ENCODE results near the gene SCAMP5.

The SCAMP5 gene

DNA sequence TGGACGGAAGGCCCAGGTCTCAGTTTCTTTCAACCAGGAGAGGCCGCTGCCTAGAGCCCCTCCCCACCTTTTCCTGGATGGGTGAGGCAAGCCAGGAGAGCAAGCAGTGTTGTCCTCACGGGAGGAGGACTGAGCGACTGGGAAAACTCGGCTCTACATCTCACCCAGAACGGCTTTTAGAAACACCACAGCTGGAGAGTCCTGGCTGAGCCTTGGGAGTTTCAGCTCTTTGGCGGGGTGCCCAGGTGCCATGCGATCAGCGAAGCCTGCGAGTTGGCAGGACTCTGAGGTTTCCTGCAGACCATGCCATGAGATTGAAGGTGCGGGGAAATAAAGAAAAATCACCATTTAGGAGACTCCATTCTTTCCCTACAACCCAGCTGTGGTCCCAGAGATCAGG, 54.0 kb downstream of the SCAMP5 start:
- Histone ChIP-seq H3K4me3 (no peak overlapping the region), H3K27me3 (ENCODE audit: low read depth) (no peaks in the 10 kb centered on the region), H3K4me1 (no peaks in the 10 kb centered on the region; the same call in 1 of the 2 replicates), H3K36me3 (replicated peaks) (peaks cover 22% of the 10 kb centered on the region), H3K9me3 (no peaks in the 10 kb centered on the region)
- DNase-seq (ENCODE audit: low spot score in 2 of 2): no peak
- in situ Hi-C loops (cut with MboI; ENCODE audit: low sequenced_read_pairs): no loop called here

- H3K4me1 ChIP-seq: no peaks in the 10 kb centered on the region; the same call in 1 of the 2 replicates
- no peak for DNase-seq (ENCODE audit: low spot score in 2 of 2)
- H3K9me3 ChIP-seq: no peaks in the 10 kb centered on the region
- H3K4me3 ChIP-seq: no peak overlapping the region
- in situ Hi-C loops (cut with MboI; ENCODE audit: low sequenced_read_pairs): no loop called here
- H3K36me3 ChIP-seq (replicated peaks): peaks cover 19% of the 10 kb centered on the region
- H3K27me3 ChIP-seq (ENCODE audit: low read depth): no peaks in the 10 kb centered on the region
Observed at GRCh38 chr15:75050283-75050682, 54.9 kb downstream of the SCAMP5 start.

- H3K4me1 ChIP-seq: no peaks in the 10 kb centered on the region; the same call in 1 of the 2 replicates
- H3K27me3 ChIP-seq (ENCODE audit: low read depth): no peaks in the 10 kb centered on the region
- no peaks in the 10 kb centered on the region for H3K9me3 ChIP-seq
- in situ Hi-C loops (cut with MboI; ENCODE audit: low sequenced_read_pairs): no loop called here
- DNase-seq (ENCODE audit: low spot score in 2 of 2): no peak
- peaks cover 19% of the 10 kb centered on the region for H3K36me3 ChIP-seq (replicated peaks)
- no peak overlapping the region for H3K4me3 ChIP-seq
Observed at GRCh38 chr15:75051191-75051608, 55.8 kb downstream of the SCAMP5 start.

- H3K36me3 ChIP-seq (replicated peaks): peaks cover 19% of the 10 kb centered on the region
- DNase-seq (ENCODE audit: low spot score in 2 of 2): no peak
- in situ Hi-C loops (cut with MboI; ENCODE audit: low sequenced_read_pairs): no loop called here
- no peak overlapping the region for H3K4me3 ChIP-seq
- no peaks in the 10 kb centered on the region for H3K27me3 ChIP-seq (ENCODE audit: low read depth)
- no peaks in the 10 kb centered on the region for H3K9me3 ChIP-seq
- H3K4me1 ChIP-seq: no peaks in the 10 kb centered on the region; the same call in 1 of the 2 replicates
Observed at GRCh38 chr15:75051711-75052110, 56.3 kb downstream of the SCAMP5 start.

GRCh38 chr15:75052972-75053747, 57.8 kb downstream of the SCAMP5 start:
- Histone ChIP-seq H3K4me1 (no peaks in the 10 kb centered on the region), H3K36me3 (replicated peaks) (peaks cover 16% of the 10 kb centered on the region), H3K4me3 (no peak overlapping the region), H3K27me3 (ENCODE audit: low read depth) (no peaks in the 10 kb centered on the region), H3K9me3 (no peaks in the 10 kb centered on the region)
- in situ Hi-C loops (cut with MboI; ENCODE audit: low sequenced_read_pairs): no loop called here
- DNase-seq (ENCODE audit: low spot score in 2 of 2): no peak

DNA sequence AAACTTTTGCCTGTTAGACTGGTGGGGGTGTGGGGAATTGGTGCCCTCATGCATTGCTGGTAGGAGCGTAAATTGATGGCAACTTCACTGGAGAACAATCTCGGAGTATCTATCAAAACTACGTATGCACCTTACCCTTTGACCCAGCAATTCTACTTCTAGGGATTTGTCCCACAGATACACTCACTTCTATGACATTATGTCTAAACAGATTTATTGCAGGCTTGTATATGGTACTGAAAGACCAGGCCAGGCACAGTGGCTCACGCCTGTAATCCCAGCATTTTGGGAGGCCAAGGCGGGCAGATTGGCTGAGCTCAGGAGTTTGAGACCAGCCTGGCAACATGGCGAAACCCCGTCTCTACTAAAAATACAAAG, 58.4 kb downstream of the SCAMP5 start:
- no peaks in the 10 kb centered on the region for H3K9me3 ChIP-seq
- in situ Hi-C loops (cut with MboI; ENCODE audit: low sequenced_read_pairs): no loop called here

DNA sequence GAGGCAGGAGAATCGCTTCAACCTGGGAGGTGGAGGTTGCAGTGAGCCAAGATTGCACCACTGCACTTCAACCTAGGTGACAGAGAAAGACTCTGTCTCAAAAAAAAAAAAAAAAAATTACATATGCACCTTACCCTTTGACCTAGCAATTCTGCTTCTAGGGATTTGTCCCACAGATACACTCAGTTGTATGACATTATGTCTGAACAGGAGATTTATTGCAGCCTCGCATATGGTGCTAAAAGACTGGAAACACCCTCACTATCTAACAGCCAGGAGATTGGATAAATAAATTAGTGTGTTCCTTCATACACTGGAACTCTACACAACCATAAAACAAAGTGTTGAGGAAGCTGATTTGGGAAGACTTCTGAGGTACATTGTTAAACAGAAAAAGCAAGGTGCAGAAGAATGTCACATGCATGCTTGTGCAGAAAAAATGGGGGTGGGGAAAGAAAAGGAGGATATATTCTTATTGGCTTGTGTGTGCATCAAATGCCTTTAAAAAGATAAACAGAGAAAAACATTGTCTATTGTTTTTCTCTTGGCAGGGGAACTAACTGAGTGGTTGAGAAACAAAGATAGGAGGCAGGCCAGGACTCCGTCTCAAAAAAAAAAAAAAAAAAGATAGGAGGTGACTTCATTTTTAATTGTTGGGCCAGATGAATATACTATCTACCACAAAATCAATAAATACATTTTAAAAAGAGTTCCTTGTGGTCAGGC, 59.0 kb downstream of the SCAMP5 start:
- DNase-seq (ENCODE audit: low spot score in 2 of 2): no peak
- no peaks in the 10 kb centered on the region for H3K9me3 ChIP-seq
- no peak overlapping the region for H3K4me3 ChIP-seq
- in situ Hi-C loops (cut with MboI; ENCODE audit: low sequenced_read_pairs): no loop called here
- H3K27me3 ChIP-seq (ENCODE audit: low read depth): no peaks in the 10 kb centered on the region
- H3K36me3 ChIP-seq (replicated peaks): peaks cover 4% of the 10 kb centered on the region; the same call in 1 of the 2 replicates
- no peaks in the 10 kb centered on the region for H3K4me1 ChIP-seq

More for the DNA sequence above, 58.4 kb downstream of the SCAMP5 start:
- Histone ChIP-seq H3K36me3 (replicated peaks) (peaks cover 10% of the 10 kb centered on the region), H3K4me1 (no peaks in the 10 kb centered on the region), H3K4me3 (no peak overlapping the region), H3K27me3 (ENCODE audit: low read depth) (no peaks in the 10 kb centered on the region)
- DNase-seq (ENCODE audit: low spot score in 2 of 2): no peak

DNA sequence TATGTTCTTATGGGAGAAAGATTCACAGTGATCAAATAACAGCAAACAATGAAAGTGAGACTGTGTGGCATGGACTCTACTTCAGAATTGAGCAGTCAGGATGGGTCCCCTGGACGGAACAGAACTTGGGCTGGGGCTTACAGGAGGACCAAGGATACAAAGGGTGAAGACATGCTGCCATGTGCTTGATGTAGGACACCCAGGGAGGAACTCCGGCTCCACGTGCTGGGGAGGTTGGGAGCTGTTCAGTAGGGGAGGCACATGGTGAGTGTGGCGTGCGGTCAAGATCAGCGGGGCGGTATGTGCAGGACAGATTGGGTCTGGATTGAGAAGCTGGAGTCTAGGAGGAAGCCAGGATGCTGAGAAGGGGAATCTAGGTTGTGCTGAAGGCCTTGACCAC, 60.7 kb downstream of the SCAMP5 start:
- Histone ChIP-seq H3K36me3 (replicated peaks) (no peaks in the 10 kb centered on the region; the same call in 1 of the 2 replicates), H3K4me1 (no peaks in the 10 kb centered on the region), H3K4me3 (no peak overlapping the region), H3K27me3 (ENCODE audit: low read depth) (no peaks in the 10 kb centered on the region), H3K9me3 (no peaks in the 10 kb centered on the region)
- DNase-seq (ENCODE audit: low spot score in 2 of 2): no peak
- in situ Hi-C loops (cut with MboI; ENCODE audit: low sequenced_read_pairs): no loop called here

GRCh38 chr15:75058127-75058905, 63.0 kb downstream of the SCAMP5 start:
- H3K27me3 ChIP-seq (ENCODE audit: low read depth): no peaks in the 10 kb centered on the region
- no peaks in the 10 kb centered on the region for H3K9me3 ChIP-seq
- H3K36me3 ChIP-seq (replicated peaks): no peaks in the 10 kb centered on the region; the same call in 1 of the 2 replicates
- H3K4me3 ChIP-seq: no peak overlapping the region
- DNase-seq (ENCODE audit: low spot score in 2 of 2): peak in 1 of 2 experiments; percentile 8
- H3K4me1 ChIP-seq: no peaks in the 10 kb centered on the region
- in situ Hi-C loops (cut with MboI; ENCODE audit: low sequenced_read_pairs): no loop called here

- Histone ChIP-seq H3K36me3 (replicated peaks) (no peaks in the 10 kb centered on the region; the same call in 1 of the 2 replicates), H3K9me3 (no peaks in the 10 kb centered on the region), H3K4me1 (no peaks in the 10 kb centered on the region), H3K4me3 (no peak overlapping the region), H3K27me3 (ENCODE audit: low read depth) (no peaks in the 10 kb centered on the region)
- DNase-seq (ENCODE audit: low spot score in 2 of 2): peak in 1 of 2 experiments; percentile 6
- in situ Hi-C loops (cut with MboI; ENCODE audit: low sequenced_read_pairs): no loop called here
Observed at GRCh38 chr15:75059607-75060006, 64.2 kb downstream of the SCAMP5 start.

GRCh38 chr15:75061272-75061671, 65.9 kb downstream of the SCAMP5 start:
- Histone ChIP-seq H3K4me3 (no peak overlapping the region), H3K4me1 (peaks cover 5% of the 10 kb centered on the region; the same call in 1 of the 2 replicates), H3K27me3 (ENCODE audit: low read depth) (no peaks in the 10 kb centered on the region), H3K36me3 (replicated peaks) (no peaks in the 10 kb centered on the region; the same call in 1 of the 2 replicates), H3K9me3 (no peaks in the 10 kb centered on the region)
- DNase-seq (ENCODE audit: low spot score in 2 of 2): no peak
- in situ Hi-C loops (cut with MboI; ENCODE audit: low sequenced_read_pairs): no loop called here

DNA sequence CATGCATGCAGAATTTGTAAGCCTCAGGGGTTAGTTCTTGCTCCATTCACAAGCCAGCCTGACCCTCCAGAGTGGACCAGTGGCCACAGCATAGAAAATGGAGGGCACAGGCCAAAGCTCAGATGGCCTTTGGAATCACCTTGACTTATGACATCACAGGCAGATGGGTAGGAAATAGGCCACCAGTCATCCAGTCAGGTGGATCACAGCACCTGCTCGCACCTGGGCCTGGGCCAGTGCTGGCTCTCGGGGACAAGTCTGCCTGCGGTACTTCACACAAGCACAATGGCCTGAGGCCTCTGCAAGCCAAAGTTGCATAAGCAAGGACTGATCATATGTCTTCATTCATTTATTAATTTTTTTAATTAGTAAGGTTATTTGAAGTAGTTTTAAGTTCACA, 67.3 kb downstream of the SCAMP5 start:
- Histone ChIP-seq H3K4me3 (no peak overlapping the region), H3K9me3 (no peaks in the 10 kb centered on the region), H3K27me3 (ENCODE audit: low read depth) (no peaks in the 10 kb centered on the region), H3K4me1 (peaks cover 7% of the 10 kb centered on the region; the same call in 1 of the 2 replicates), H3K36me3 (replicated peaks) (no peaks in the 10 kb centered on the region; the same call in 1 of the 2 replicates)
- in situ Hi-C loops (cut with MboI; ENCODE audit: low sequenced_read_pairs): no loop called here
- DNase-seq (ENCODE audit: low spot score in 2 of 2): no peak

GRCh38 chr15:75063338-75063737, 68.0 kb downstream of the SCAMP5 start:
- Histone ChIP-seq H3K4me3 (no peak overlapping the region), H3K36me3 (replicated peaks) (no peaks in the 10 kb centered on the region; the same call in 1 of the 2 replicates), H3K27me3 (ENCODE audit: low read depth) (no peaks in the 10 kb centered on the region), H3K4me1 (peaks cover 7% of the 10 kb centered on the region; the same call in 1 of the 2 replicates), H3K9me3 (no peaks in the 10 kb centered on the region)
- no peak for DNase-seq (ENCODE audit: low spot score in 2 of 2)
- in situ Hi-C loops (cut with MboI; ENCODE audit: low sequenced_read_pairs): no loop called here
